T-helper 1 cell treated with Interleukin-12 subunit alpha and Interleukin-12 subunit beta and Interleukin-4 antibody, amounts not matched to agents 30 ng/mL and 1 ng/mL, for 36 hours (primary cell): ENCODE measurements around the gene KRTAP5-7. TPM values are rescaled to one million over a fixed set of nuclear protein-coding genes. Genes with fewer than 3 reads are reported as not detected.

Source experiments
- total RNA-seq: library from RNA; stranded (reverse); gene quantifications from 2 replicates; pipeline ENCODE4 v1.2.3, GENCODE V29; 2022

Gene KRTAP5-7
- total RNA-seq, 1 donor from 2014 or later = 0.34 TPM

Other genes starting within 250 kb of the KRTAP5-7 start
- gene DHCR7, start 78.9 kb upstream of the KRTAP5-7 start, total RNA-seq = 63.9 and 64.5 TPM in 2 replicates
- 120 and 125 TPM in 2 replicates for gene NADSYN1, start 74.1 kb upstream of the KRTAP5-7 start, total RNA-seq
- gene KRTAP5-8, start 10.8 kb downstream of the KRTAP5-7 start, total RNA-seq = 0.29 TPM in 1 of 2 replicates, not detected in the other
- gene KRTAP5-9, start 21.2 kb downstream of the KRTAP5-7 start, total RNA-seq = 0.24 TPM in 1 of 2 replicates, not detected in the other
- not detected in 2 replicates for gene KRTAP5-10, start 38.3 kb downstream of the KRTAP5-7 start, total RNA-seq
- gene KRTAP5-11, start 55.6 kb downstream of the KRTAP5-7 start, total RNA-seq = not detected in 2 replicates